HEK293T (cell line): Measurements from ENCODE around the gene SANBR.

Source experiments
- BHLHE40 ChIP-seq: fragments of 450-650 bp; IDR thresholded peaks from 2 replicates; pipeline ENCODE4 v1.6.1; 2016; ENCODE audit warnings: mild to moderate bottlenecking, moderate library complexity, borderline replicate concordance
- NFRKB ChIP-seq: fragments of 450-650 bp; IDR thresholded peaks from 2 replicates; pipeline ENCODE4 v1.6.1; 2016; ENCODE audit warnings: mild to moderate bottlenecking, moderate library complexity
- SP1 ChIP-seq: fragments of 450-650 bp; IDR thresholded peaks from 2 replicates; pipeline ENCODE4 v1.6.1; 2017
- SUZ12 ChIP-seq: fragments of 450-650 bp; IDR thresholded peaks from 2 replicates; pipeline ENCODE4 v1.6.1; 2016; ENCODE audit warnings: mild to moderate bottlenecking

- TF ChIP-seq SP1: no peak
- no peak for TF ChIP-seq NFRKB
- no peak for TF ChIP-seq SUZ12
- no peak for TF ChIP-seq BHLHE40
These were observed 25.8 kb downstream of the SANBR start for GRCh38 chr2:61091485-61091884.
